Measurements from ENCODE around the gene FAM193A.
"Not testable (repeated sequence)": the region's sequence is repeated elsewhere in the genome, so short reads cannot be mapped to it uniquely, and the experiment has no call there.

FAM193A gene

DNA sequence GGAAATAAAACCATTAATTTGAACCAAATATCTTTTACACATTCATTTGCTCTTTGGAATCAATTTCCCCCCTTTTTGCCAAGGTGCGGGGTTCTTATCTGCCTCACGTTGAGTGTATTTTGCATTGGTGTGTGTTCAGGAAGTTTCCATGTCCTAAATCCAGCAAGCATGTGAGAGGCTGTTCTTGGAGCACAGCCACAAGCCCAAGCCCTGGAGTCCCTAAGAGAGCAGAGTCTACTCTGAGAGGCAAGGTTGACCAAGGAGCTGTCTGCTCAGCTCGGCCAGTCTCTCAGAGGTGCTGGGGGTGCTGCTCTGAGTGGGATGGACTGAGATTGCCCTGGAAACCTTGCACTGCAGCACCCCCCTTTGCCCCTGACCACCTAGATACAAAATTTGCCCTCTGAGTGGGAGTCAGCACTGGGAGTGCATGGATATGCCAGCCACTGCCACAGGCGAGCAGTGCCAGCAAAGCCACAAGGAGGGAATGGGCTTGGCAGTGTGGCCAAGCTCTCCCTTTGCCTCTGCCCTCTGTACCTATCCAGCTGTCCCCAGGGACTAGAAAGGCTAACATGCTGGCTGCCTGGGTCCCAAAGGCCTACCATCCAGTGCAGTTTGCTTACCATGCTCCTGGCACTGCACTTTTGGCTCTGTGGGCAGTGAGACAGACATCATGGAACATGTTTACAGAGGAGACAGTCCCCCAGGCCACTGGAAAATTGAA lies 20.5 kb upstream of the FAM193A start:
- DNase-seq: no peak

DNA sequence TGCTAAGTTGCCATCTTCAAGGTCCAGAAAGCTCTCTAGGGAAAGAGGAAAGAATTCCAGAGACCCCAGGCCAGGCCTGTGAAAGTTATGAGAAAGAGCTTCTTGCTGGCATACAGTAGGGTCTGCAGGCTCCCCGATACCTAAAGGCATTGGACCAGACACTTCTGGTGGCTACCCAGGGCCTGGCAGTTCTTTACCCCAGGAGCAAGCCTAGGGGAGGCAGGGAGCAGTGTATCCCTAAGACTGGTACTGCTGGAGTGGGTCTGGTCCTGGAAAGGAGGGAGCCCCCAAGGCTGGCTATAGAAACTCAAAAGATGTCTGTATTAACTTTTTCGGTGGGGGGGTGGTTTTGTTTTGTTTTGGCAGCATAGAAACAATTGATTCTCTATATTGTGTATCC lies 19.8 kb upstream of the FAM193A start:
- no peak for DNase-seq

DNA sequence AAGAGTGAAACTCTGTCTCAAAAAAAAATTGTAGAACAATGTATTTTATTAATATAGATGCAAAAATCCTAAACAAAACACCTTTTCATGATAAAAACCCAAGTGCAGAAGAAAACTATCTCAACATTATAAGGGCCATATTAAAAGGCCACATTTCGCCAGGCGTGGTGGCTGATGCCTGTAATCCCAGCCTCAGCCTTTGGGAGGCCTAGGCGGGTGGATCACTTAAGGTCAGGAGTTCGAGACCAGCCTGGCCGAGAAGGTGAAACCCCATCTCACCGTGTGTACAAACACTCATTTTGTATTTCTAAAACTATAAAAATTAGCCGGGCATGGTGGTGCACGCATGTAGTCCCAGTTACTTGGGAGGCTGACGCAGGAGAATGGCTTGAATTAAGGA lies 9.9 kb upstream of the FAM193A start:
- DNase-seq: no peak

DNA sequence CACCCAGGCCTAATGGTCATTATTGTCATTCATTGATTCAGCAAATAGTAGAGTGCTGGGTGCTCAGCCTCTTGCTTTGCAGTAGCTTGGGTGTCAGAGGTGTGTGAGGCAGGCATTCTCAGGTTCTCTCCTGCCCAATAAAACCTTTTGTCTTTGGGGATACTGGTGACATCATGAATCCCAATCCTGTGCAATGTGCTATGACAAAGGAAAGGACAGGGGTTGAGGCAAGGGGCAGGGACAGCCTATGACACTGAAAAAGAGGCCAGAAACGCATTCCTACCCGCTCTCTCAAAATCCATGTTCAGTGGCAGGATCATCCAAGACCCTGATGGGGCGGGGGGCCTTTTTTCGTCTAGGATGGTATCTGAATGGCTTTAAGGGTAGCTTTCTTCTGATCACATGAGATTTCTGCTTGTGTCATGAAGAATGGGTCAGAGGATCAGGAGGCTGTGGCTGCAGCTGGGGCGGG lies 1.5 kb upstream of the FAM193A start:
- no peak for DNase-seq

DNA sequence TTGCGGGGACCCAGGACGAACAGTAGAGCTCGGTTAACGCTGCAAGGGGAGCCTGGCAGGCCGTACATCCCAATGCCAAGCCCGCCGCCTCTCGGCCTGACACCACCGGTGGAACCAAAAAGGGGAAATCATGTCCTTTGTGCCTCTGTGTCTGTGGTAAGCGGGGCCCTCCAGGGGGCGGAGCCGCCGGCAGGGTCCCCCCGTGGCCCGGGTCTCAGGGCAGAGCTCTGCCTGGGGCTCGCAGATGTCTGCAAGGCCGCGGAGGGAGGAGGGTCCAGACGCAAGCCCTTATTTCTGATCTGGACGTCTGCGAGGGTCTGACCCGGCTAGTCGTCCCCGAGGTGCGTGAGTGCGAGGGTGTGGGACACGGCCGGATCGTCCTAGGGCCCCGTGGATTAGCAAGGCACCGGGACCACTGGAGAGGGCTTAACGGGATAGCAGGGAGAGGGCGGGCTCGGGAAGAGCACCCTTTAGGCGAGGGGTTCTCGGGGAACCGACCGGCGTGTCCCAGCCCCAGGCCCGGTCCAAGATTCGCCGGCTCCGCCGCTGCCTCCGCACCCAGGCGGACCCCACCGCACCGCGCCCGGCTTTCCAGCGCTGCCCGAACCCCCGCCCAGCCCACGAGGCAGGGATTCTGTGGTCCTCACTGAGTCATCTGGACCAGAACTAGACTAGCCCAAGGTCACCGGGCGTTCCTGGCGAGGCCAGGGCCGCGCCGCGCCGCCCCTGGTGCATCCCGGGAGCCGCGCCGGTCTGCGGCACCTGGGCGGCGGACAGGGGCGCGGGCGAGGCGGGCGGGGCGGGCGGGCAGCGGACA lies 863 bp upstream of the FAM193A start:
- DNase-seq: peak; percentile 22 to 41

DNA sequence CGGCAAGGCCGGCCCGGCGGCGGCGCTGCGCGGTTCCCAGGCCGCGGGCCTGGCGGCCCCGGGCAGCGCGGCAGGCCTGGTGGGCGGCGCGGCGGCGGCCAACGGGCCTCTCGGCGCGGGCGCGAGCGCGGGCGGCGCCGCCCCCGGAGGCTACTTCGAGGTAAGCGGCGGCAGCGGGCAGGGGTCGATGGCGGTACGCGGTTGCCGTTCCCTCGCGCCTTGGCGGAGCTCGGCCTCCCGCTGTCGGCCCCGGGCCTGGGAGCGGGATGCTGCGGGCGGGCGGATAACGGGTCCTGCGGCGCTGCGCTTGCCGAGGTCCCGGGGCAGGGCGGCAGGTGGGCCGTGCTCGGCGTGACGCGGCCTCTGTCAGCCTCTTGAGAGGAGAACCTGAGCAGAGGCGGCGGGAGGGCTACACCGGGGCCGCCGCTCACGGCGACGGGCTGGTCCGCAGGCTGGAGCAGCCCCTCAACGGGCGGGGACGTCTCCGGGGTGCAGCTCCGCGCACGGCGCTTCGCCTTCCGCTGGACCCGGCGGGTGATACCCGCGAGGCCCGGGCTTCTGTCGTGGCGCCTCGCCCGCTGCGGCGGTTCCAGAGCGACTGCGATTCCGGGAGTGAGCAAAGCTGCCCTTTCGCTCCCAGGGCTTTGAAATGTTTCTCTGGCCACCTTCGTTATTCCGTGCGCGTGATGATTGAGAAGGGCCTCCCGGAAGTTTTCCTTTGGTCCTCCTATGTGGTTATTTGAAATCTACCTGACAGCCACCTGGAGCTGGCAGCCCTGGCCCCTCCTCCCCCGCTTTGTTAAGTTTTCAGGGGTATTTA lies 774 bp downstream of the FAM193A start:
- peak; percentile 36 to 50 for DNase-seq

DNA sequence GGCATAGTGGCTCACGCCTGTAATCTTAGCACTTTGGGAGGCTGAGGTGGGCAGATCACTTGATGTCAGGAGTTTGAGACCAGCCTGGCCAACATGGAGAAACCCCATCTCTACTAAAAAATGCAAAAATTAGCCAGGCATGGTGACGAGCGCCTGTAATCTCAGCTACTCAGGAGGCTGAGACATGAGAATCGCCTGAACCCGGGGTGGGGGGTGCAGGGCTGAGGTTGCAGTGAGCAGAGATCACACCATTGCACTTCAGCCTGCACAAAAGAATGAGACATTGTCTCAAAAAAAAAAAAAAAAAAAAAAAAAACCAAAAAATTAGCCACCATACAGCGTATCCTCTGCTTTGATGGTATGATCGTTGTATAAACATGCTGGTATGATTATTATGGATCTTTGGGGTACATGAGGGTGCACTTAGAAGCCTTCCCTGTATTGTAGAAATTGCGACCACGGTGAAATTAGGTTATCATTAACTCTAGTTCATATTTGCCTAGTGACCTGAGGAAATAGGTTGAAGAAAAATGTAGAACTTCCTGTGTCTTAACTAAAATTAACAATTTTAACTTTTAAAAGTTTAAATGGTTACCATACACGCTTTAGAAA lies 7.2 kb downstream of the FAM193A start:
- DNase-seq: not testable (repeated sequence)

DNA sequence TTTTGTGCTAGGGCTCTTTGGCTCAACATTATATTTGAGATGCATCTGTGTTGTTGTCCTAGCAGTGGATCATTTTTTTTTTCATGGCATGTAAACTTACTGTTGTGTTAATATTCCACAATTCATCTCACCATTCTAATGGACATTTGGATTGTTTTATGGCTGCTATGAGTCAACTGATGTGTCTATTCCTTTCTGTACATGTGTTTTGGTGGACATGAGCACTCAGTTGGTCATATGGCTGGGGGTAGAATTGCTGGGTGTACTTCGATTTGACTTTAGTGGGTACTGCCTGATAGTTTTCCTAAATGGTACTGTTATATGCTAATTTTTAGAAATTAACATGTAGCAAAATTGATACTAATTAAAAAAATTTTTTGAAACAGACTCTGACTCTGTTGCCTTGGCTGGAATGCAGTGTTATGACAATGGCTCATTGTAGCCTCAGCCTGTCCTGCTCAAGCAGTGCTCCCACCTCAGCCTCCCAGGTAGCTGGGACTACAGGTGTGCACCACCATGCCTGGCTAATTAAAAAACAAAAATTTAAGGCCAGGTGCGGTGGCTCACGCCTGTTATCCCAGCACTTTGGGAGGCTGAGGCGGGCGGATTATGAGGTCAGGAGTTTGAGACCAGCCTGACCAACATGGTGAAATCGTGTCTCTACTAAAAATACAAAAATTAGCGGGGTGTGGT lies 9.0 kb downstream of the FAM193A start:
- no peak for DNase-seq

DNA sequence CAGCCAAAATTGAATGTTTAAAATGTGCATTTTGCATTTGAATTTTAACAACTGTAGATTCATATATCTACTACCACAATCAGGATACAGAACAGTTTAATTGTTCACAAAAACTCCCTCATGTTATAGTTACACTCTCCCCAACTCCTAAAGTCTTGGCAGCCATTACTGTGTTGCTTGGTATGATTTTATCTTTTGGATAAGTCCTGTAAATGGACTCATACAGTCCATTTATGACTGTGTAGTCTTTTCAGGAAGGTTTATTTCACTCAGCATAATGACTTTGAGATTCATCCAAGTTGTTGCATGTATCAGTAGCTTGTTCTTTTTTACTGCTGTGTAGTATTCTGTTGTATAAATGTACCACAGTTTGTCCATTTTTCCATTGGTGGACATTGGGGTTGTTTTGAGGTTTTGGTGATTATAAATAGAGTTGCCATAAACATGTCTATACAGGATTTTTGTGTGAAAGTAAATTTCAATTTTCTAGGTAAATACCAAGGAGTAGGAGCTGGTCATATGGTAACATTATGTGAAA lies 9.9 kb downstream of the FAM193A start:
- DNase-seq: no peak

DNA sequence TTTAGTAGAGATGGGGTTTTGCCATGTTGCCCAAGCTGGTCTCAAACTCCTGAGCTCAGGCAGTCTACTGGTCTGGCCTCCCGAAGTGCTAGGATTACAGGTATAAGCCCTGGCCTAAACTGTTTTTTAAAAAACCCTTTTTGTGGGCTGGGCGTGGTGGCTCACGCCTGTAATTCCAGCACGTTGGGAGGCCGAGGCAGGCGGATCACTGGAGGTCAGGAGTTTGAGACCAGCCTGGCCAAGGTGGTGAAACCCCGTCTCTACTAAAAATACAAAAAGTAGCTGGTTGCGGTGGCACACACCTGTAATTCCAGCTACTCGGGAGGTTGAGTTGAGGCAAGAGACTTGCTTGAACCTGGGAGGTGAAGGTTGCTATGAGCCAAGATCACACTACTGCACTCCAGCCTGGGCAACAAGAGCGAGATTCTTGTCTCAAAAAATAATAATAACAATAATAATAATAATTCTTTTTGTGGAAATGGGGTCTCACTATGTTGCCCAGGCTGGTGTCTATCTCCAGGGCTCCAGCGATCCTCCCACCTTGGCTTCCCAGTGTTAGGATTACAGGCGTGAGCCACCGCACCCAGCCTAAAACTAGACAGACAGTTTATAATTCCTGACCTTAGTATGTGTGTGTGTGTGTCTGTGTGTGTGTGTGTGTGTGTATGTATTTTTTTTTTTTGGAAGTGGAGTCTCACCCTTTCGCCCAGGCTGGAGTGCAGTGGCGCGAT lies 10.7 kb downstream of the FAM193A start:
- not testable (repeated sequence) for DNase-seq

DNA sequence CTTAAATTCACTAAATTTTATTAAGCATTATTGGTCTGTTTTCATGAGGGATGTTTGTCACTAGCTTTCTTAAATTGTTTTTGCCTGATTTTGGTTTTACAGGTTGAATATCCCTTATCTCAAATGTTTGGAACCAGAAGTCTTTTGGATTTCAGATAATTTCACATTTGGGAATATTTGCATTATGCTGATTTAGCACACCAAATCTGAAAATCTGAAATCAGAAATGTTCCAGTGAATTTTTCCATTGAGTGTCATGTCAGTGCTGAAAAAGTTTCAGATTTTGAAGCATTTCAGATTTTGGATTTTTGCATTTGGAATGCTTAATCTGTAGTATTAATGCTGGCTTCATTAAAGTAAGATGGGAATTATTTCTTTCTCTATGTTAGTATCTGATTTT lies 14.7 kb downstream of the FAM193A start:
- DNase-seq: no peak

DNA sequence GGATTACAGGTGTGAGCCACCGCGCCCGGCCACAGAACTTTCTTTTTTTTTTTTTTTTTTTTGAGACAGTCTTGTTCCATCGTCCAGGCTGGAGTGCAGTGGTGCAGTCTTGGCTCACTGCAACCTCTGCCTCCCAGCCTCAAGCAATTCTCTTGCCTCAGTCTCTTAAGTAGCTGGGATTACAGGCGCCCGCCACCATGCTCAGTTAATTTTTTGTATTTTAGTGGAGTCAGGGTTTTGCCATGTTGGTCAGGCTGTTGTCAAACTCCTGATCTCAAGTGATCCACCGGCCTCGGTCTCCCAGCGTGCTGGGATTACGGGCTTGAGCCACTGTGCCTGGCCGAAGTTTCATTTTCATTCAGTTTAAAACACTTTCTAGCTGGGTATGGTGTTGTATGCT lies 16.4 kb downstream of the FAM193A start:
- DNase-seq: no peak

DNA sequence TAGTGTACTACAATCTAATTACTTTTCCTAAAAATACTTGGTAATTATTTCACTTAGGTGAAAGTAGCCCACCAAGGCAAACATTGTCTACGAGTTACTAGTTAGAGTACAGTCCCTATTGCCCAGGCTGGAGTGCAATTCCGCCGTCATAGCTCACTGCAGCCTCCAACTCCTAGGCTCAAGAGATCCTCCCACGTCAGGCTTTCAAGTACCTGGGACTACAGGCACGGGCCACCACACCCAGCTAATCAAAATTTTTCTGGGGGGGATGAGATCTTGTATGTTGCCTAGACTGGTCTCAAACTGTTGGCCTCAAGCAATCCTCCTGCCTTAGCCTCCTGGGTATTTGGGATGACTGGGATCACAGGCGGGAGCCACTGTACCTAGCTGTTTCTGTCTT lies 21.9 kb downstream of the FAM193A start:
- no peak for DNase-seq

DNA sequence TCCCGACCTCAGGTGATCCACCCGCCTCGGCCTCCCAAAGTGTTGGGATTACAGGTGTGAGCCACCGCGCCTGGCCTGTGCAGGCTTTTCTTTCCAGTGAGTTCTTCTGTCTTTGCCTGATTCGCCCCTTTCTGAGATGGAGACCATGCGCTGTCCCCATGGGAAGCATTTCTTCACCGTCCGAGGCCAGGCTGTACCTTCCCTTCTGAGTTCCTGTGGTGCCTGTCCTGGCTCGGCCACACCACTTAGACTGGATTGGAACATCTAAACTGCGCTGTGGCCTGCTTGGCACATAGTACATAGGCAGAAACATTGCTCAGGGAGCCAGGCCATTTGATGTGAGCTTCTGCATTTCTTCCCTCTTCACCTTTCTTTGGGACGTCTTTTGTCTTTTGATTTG lies 23.7 kb downstream of the FAM193A start:
- no peak for DNase-seq

DNA sequence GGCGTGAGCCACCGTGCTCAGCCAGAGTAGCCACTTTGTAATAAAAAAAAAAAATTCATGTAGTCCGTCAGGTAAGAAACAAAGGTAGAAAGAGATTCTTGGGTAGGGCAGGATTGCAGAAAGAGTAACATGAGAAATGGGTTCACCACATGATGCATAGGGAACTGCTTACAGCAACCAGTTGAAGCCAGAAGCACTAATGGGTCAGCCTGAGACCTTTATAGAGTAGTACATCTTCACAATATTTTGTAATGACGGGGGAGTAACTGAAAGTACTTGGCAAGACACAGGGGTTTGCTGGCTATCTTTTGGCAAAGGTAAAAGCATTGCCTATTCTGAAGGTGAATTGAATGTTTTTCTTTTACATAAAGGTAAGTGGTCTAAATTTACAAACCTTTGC lies 29.1 kb downstream of the FAM193A start:
- DNase-seq: no peak

DNA sequence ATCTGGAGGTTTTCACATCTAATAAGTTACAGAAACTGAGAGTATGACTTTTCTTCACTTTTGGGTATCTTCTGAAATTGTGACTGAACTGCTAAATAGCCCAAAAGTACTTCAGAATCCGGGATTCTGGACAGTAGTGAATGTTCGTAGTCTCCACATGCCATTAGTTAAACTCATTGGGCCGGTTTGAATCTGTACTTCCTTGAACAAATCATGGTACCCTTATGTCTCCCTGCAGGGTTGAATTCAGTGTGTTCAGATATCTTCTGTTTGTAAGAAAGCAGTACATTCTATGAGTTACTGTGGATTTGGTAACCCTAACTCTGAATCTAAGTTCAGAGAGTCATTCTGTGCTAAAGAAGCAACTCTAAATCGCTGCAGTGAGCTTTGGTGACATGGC lies 33.6 kb downstream of the FAM193A start:
- DNase-seq: no peak

DNA sequence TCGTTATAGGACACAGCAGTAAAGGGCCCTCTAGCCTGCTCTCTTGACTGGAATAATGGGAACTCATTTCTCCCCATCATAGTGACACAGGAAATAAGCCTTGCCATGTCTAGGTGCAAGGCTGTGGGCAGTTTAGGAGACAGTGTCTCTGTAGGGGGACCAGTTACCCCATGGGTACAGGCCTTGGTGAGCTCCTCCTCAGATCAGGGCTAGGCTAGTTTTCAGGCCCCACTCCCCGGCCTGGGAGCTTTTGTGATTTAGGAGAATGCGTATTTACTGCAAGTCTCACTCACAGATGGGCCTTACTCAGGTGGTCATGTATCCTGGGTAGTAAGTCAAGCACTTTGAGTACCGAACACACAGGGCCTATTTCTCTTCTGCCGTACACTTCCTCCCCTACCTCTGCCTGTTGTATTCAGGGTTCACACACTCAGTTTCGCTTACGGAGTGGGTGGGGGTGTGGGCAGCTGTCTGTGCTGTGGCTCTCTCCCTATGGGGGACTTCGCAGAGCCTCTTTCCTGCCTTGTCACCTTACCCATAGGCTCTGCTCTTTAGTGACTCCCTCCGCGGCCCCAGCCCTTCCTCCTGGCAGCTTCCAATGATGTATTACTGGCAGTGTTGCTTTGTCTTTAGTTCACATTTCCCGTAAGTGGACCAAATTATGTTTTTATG lies 34.2 kb downstream of the FAM193A start:
- peak; percentile 4 to 51 for DNase-seq

DNA sequence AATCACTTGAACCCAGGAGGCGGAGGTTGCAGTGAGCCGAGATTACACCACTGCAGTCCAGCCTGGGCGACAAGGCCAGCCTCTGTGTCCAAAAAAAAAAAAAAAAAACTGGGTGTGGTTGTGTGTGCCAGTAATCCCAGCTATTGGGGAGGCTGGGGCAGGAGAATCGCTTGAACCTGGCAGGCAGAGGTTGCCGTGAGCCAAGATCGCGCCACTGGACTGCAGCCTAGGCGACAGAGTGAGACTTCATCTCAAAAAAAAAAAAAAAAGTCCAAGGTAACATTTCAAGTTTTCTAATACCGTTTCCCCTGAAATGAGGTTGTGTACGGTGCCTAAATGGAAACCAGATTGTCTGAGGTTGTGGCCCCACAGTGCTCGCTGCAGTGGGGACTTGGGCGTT lies 35.6 kb downstream of the FAM193A start:
- DNase-seq: no peak

DNA sequence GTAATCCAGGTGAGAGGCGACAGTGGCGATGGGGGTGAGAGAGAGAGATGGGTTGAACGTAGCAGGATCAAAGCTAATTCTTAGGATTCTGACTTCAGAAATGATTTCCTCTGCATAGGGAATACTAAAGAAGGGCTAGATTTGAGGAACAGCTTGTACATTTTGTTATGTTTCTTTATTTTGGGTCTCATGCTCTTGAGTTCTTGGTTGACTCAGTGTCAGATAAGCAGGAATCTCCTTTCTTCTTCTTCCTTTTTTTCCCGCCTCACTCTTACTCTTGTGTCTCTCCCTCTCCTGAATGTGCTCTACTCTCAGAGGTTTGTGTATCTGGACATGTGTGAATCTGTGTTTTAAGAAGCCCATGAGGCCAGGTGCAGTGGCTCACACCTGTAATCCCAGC lies 36.4 kb downstream of the FAM193A start:
- no peak for DNase-seq

DNA sequence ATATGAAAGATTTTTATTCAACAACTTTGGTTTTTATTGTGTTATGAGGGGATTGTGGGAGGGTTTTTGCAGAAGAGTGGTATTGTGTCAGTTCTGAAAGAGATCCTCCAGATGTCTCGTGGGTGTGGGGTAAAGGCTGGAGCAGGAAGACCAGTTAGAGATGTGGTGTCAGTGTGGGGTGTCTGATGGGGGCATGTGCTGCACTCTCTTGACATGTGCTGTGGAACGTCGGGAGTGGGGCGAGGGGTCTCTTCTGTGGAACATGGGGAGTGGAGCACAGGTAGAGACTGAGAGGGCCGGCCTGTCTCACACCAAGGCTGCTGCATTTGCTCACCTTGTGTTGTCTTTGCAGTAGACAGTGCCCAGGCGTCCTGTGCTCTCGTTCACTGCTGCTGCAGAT lies 37.6 kb downstream of the FAM193A start:
- no peak for DNase-seq

DNA sequence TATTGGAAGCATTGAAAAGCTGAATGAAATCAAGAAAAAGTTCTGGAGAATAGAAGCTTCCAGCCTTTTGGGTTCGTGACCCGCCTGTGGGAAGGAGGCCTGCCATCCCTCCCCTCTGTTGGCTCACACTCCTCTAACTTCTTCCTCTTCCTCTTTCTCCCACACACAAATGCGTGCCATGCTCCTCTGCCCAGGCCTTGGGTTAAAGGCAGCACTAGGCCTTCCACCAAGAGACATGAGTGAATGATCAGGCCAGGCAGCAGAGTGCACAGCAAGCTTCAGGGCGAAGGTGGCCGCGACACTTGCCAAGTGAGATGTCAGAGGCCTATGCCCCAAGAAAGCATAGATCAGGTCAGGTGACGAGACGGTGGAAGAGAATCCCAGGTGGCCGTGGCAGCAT lies 38.4 kb downstream of the FAM193A start:
- DNase-seq: no peak

Data from stimulated activated CD4-positive, alpha-beta T cell treated with anti-CD3 and anti-CD28 coated beads, Interleukin-2, amount 100 ng/mL, for 48 hours (primary cell).